Nephron (organoid): ENCODE measurements around the gene ITCH.
"Not testable (repeated sequence)": the region's sequence is repeated elsewhere in the genome, so short reads cannot be mapped to it uniquely, and the experiment has no call there.

ENCODE experiments used
- H3K27ac Mint-ChIP-seq, 3 experiments: 2 replicates each; pipeline ENCODE4 v1.8.0; 2020; ENCODE audit warnings: mixed read lengths in 3 of 3, mild to moderate bottlenecking in 2 of 3, moderate library complexity in 1 of 3
- H3K27me3 Mint-ChIP-seq: 2 replicates; pipeline ENCODE4 v1.8.0; 2021; ENCODE audit warnings: low read depth, mild to moderate bottlenecking, moderate library complexity, mixed read lengths
- H3K36me3 Mint-ChIP-seq: 2 replicates; pipeline ENCODE4 v1.8.0; 2020; ENCODE audit warnings: low read depth, mixed read lengths
- H3K4me1 Mint-ChIP-seq: 2 replicates; pipeline ENCODE4 v1.8.0; 2020; ENCODE audit warnings: mixed read lengths
- H3K4me3 Mint-ChIP-seq, 3 experiments: 2 replicates each; pipeline ENCODE4 v1.8.0; 2020; ENCODE audit warnings: mild to moderate bottlenecking in 3 of 3, mixed read lengths in 3 of 3, moderate library complexity in 2 of 3
- H3K9me3 Mint-ChIP-seq: 2 replicates; pipeline ENCODE4 v1.8.0; 2020; ENCODE audit warnings: mixed read lengths
- CTCF ChIP-seq, 3 experiments: fragments of 200-600 bp; sonication (generic); IDR thresholded peaks; one replicate each; pipeline ENCODE4 v1.5.0; 2021; ENCODE audit warnings: antibody characterized with exemption in 3 of 3; ENCODE audit not compliant: unreplicated experiment in 3 of 3

Gene ITCH

DNA sequence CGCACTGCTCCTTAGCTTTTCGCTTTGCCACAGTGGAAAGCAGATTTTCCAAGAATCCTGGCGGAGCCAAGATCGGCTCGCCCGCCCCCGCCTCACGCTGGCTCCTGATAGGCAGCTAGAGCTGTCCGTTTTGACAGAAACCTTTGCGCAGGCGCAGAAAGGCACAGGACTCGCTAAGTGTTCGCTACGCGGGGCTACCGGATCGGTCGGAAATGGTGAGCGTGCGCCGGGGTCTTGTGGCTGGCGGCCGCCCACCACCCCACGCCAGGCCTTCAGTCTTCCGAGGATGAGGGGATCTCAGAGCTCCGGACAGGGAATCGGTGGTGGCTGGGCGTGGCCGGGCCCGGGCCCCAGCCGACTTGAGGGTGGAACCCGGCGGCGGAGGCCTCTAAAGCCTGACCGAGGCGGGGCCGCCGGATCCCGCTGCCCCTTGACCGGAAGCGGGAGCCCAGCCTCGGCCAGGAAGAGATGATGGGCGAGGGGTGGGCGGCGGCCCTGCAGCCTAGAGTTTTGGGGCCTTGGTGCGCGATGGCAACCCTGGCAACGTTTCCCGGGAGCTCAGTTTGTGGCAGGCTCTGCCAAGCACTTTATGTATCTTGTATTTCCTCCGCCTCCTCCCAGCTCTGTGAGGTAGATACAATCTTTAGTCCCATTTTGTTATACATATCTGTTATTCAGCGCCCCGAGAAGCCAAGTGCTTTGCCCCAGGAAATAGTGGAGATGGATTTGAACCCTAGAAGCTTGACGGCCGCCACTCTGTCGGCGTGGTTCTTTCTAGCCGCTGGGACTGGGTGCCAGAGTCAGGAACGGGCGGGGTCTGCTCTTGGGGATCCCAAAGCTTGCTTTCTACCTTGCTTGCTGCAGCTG lies 153.4 kb downstream of the ITCH start, which contains the start of gene DYNLRB1:
TSS of gene DYNLRB1 (plus strand) at position 176 of the 867 bp plus-strand sequence. CDS start at position 213, 37 bp downstream.
- Mint-ChIP-seq H3K36me3 (peaks cover 15% of the 10 kb centered on the region), H3K27ac (peak within 1 kb of the TSS; percentile 96 to 100 (median 99)), H3K27me3 (peaks cover 3% of the 10 kb centered on the region), H3K4me1 (peaks cover 51% of the 10 kb centered on the region), H3K4me3 (peak within 1 kb of the TSS; percentile 93 to 98 (median 98)), H3K9me3 (no peaks in the 10 kb centered on the region)
- no peak for TF ChIP-seq CTCF (IDR thresholded peaks at IDR 0.05; ENCODE audit: unreplicated experiment in 3 of 3)

DNA sequence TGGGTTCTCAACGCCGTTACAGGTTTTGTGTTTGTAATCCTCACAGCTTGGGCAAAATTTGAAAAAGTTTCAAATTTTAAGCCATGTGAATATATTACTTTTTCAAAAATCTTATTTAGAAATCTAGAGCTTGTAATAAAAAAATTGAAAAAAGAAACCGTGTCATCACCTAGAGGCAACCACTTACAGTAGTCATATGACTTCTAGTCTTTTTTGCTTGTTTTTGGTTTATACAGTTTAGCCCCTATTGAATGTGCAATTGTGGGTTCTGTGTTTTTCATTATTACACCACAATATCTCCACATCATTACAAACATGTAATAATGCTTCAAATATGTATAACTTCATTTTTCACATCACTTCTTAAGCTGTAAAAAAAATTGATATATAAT lies 154.0 kb downstream of the ITCH start:
- Mint-ChIP-seq H3K27ac (peak overlapping the region; percentile 96 to 100 (median 99)), H3K4me3 (peak overlapping the region; percentile 93 to 98 (median 98)), H3K4me1 (peaks cover 50% of the 10 kb centered on the region)

DNA sequence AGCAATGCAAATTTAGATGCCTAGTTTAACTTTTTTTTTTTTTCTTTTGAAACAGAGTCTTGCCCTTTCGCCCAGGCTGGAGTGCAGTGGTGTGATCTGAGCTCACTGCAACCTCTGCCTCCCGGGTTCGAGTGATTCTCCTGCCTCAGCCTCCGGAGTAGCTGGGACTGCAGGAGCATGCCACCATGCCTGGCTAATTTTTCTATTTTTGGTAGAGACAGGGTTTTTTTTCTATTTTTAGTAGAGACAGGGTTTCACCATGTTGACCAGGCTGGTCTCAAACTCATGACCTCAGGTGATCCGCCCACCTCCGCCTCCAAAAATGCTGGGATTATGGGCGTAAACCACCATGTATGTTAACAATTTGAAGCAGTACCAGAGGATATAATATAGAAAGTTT lies 155.8 kb downstream of the ITCH start:
- not testable (repeated sequence) for H3K9me3 Mint-ChIP-seq, H3K27me3 Mint-ChIP-seq, H3K27ac Mint-ChIP-seq
- Mint-ChIP-seq H3K4me1 (peaks cover 51% of the 10 kb centered on the region), H3K36me3 (peaks cover 18% of the 10 kb centered on the region), H3K4me3 (peak overlapping the region; percentile 82 to 84 (median 83))

More for the DNA sequence above, 154.0 kb downstream of the ITCH start:
- TF ChIP-seq CTCF (IDR thresholded peaks at IDR 0.05; ENCODE audit: unreplicated experiment in 3 of 3), result no peak
- peaks cover 3% of the 10 kb centered on the region for H3K27me3 Mint-ChIP-seq
- no peaks in the 10 kb centered on the region for H3K9me3 Mint-ChIP-seq
- H3K36me3 Mint-ChIP-seq, result peaks cover 15% of the 10 kb centered on the region

DNA sequence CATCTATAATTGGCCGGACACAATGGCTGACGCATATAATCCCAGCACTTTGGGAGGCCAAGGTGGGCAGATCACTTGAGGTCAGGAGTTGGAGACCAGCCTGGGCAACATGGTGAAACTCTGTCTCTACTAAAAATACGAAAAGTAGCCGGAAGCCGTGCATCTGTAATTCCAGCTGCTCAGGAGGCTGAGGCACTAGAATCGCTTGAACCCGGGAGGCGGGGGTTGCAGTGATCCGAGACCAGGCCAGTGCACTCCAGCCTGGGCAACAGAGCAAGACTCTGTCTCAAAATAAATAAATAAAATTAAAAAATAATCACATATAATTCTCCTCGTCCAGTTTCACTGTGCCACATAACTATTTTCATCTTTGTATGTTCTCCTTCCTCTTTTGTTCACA lies 156.8 kb downstream of the ITCH start:
- Mint-ChIP-seq H3K4me1 (peaks cover 50% of the 10 kb centered on the region), H3K36me3 (peaks cover 13% of the 10 kb centered on the region), H3K4me3 (peak overlapping the region; percentile 29 to 50 (median 30))
- H3K9me3 Mint-ChIP-seq, H3K27me3 Mint-ChIP-seq, H3K27ac Mint-ChIP-seq: not testable (repeated sequence)

GRCh38 chr20:34522969-34523871 lies 160.1 kb downstream of the ITCH start:
- H3K36me3 Mint-ChIP-seq, result peaks cover 28% of the 10 kb centered on the region
- peak; percentile 35 to 59 (median 49) for TF ChIP-seq CTCF (IDR thresholded peaks at IDR 0.05; ENCODE audit: unreplicated experiment in 3 of 3)
- H3K9me3 Mint-ChIP-seq, result no peaks in the 10 kb centered on the region
- no peaks in the 10 kb centered on the region for H3K27me3 Mint-ChIP-seq
- H3K4me3 Mint-ChIP-seq, result peak overlapping the region in 2 of 3 experiments; percentile 19 to 26
- peak overlapping the region; percentile 43 to 66 (median 62) for H3K27ac Mint-ChIP-seq
- H3K4me1 Mint-ChIP-seq, result peaks cover 52% of the 10 kb centered on the region

DNA sequence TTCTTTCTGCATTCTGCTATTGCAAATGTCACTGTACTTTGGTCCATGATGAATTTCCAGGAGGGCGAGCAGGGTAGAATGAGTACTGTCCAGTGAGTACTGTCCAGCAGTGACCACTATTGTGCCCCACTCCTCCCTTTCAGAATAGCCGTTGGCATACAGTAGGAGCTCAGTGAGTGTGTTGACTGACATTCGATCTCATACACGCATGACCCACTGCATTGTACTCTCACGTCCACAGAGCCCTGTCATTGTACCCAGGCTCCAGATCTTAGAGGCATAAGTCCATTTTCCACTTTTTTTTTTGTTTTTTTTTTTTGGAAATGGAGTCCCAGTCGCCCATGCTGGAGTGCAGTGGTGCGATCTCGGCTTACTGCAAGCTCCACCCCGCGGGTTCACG lies 161.4 kb downstream of the ITCH start:
- H3K36me3 Mint-ChIP-seq, result peaks cover 39% of the 10 kb centered on the region
- no peak for TF ChIP-seq CTCF (IDR thresholded peaks at IDR 0.05; ENCODE audit: unreplicated experiment in 3 of 3)
- H3K9me3 Mint-ChIP-seq, result no peaks in the 10 kb centered on the region
- H3K27ac Mint-ChIP-seq, result peak overlapping the region in 2 of 3 experiments; percentile 50 to 61
- H3K4me1 Mint-ChIP-seq, result peaks cover 48% of the 10 kb centered on the region
- no peak overlapping the region for H3K4me3 Mint-ChIP-seq
- no peaks in the 10 kb centered on the region for H3K27me3 Mint-ChIP-seq
